Suprapubic skin (tissue), 3 donors: ENCODE measurements around the gene LNPEP.

Experiments used
- POLR2A ChIP-seq, 2 donors: fragments of 450-650 bp; IDR thresholded peaks; one replicate each; pipeline ENCODE4 v1.6.1; 2017; ENCODE audit warnings: antibody characterized with exemption in 2 of 2, mild to moderate bottlenecking in 2 of 2, moderate library complexity in 2 of 2
- TF ChIP-seq, protein P1 (sequence below), 2 donors: fragments of 200-600 bp in 1 of 2; fragments of 450-650 bp in 1 of 2; sonication (generic) in 1 of 2; IDR thresholded peaks; one replicate each; pipeline ENCODE4 v1.5.1; 2016 to 2019; ENCODE audit warnings: antibody characterized with exemption in 2 of 2, mild to moderate bottlenecking in 1 of 2, moderate library complexity in 1 of 2

DNA sequence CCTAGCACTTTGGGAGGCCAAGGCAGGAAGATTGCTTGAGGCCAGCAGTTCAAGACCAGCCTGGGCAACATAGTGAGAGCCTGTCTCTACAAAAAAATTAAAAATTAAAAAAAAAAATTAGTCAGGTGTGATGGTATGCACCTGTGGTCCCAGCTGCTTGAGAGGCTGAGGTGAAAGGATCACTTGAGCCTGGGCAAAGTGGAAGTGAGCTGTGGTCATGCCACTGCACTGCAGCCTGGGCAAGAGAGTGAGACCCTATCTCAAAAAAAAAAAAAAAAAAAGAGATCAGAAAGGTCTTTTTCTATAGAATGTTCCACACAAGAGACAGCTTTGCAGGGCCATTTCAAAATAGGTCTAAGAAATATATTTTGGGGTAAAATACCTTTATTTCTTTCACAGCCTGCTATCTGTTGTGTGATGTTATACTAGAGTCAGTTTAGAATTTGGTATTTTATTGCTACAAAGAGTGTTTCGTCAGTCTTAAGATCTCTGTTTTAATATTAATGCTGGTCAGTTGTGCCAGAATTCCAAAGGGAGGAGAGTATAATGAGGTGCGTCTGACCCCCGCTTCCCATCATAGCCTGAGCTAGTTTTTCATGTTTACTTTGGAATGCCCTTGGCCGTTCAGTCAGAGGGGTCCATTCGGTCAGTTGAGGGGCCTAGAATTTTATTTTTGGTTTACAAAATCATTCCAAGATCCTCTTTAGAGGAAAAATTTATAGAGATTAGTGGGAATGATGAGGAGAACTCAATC, 9.4 kb downstream of the LNPEP start:
- TF ChIP-seq POLR2A (IDR thresholded peaks at IDR 0.05): no peak
- TF ChIP-seq, protein P1, sequence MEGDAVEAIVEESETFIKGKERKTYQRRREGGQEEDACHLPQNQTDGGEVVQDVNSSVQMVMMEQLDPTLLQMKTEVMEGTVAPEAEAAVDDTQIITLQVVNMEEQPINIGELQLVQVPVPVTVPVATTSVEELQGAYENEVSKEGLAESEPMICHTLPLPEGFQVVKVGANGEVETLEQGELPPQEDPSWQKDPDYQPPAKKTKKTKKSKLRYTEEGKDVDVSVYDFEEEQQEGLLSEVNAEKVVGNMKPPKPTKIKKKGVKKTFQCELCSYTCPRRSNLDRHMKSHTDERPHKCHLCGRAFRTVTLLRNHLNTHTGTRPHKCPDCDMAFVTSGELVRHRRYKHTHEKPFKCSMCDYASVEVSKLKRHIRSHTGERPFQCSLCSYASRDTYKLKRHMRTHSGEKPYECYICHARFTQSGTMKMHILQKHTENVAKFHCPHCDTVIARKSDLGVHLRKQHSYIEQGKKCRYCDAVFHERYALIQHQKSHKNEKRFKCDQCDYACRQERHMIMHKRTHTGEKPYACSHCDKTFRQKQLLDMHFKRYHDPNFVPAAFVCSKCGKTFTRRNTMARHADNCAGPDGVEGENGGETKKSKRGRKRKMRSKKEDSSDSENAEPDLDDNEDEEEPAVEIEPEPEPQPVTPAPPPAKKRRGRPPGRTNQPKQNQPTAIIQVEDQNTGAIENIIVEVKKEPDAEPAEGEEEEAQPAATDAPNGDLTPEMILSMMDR (IDR thresholded peaks at IDR 0.05): no peak
